Osteocyte (in vitro differentiated cells): Measurements from ENCODE around the gene SRPX2. TPM values are rescaled to one million over a fixed set of nuclear protein-coding genes. Genes with fewer than 3 reads are reported as not detected.
A peak's percentile ranks its signal among the peaks of the same experiment; 100 is the strongest.

Experiments
- DNase-seq: peaks from one replicate; pipeline ENCODE4 v3.0.0; 2021; ENCODE audit warnings: mixed read lengths; ENCODE audit not compliant: unreplicated experiment; ENCODE audit errors: extremely low spot score
- H3K27ac Mint-ChIP-seq: one replicate; pipeline ENCODE4 v1.8.0; 2021; ENCODE audit warnings: mild to moderate bottlenecking, mixed read lengths; ENCODE audit not compliant: unreplicated experiment
- H3K27me3 Mint-ChIP-seq: one replicate; pipeline ENCODE4 v1.8.0; 2021; ENCODE audit warnings: mixed read lengths; ENCODE audit not compliant: unreplicated experiment
- H3K36me3 Mint-ChIP-seq: one replicate; pipeline ENCODE4 v1.8.0; 2021; ENCODE audit warnings: mixed read lengths; ENCODE audit not compliant: unreplicated experiment
- H3K4me1 Mint-ChIP-seq: one replicate; pipeline ENCODE4 v1.8.0; 2021; ENCODE audit warnings: mixed read lengths; ENCODE audit not compliant: unreplicated experiment
- H3K4me3 Mint-ChIP-seq: one replicate; pipeline ENCODE4 v1.8.0; 2021; ENCODE audit warnings: mild to moderate bottlenecking, moderate library complexity, mixed read lengths; ENCODE audit not compliant: unreplicated experiment
- H3K9me3 Mint-ChIP-seq: one replicate; pipeline ENCODE4 v1.8.0; 2021; ENCODE audit warnings: mixed read lengths; ENCODE audit not compliant: unreplicated experiment
- CTCF ChIP-seq: fragments of 200-600 bp; sonication (generic); IDR thresholded peaks from 2 replicates; pipeline ENCODE4 v1.5.0; 2021; ENCODE audit warnings: antibody characterized with exemption, mild to moderate bottlenecking, moderate library complexity
- total RNA-seq: library from RNA; stranded (reverse); gene quantifications from 2 replicates; pipeline ENCODE4 v1.2.1, GENCODE V29; 2021

SRPX2 gene
- total RNA-seq, 1 donor from 2014 or later: 47.9 TPM

- Mint-ChIP-seq H3K27ac (peak overlapping the region; percentile 93), H3K27me3 (no peaks in the 10 kb centered on the region), H3K4me1 (peaks cover 56% of the 10 kb centered on the region), H3K9me3 (peaks cover 6% of the 10 kb centered on the region), H3K36me3 (no peaks in the 10 kb centered on the region), H3K4me3 (no peak overlapping the region)
- no peak for DNase-seq
- TF ChIP-seq CTCF: no peak
Measured at GRCh38 chrX:100643212-100643611, 787 bp upstream of the SRPX2 start.

GRCh38 chrX:100645106-100645505, 1.1 kb downstream of the SRPX2 start:
- no peak for TF ChIP-seq CTCF
- Mint-ChIP-seq H3K27me3 (no peaks in the 10 kb centered on the region), H3K27ac (peak overlapping the region; percentile 93), H3K4me1 (peaks cover 69% of the 10 kb centered on the region), H3K9me3 (peaks cover 5% of the 10 kb centered on the region), H3K36me3 (no peaks in the 10 kb centered on the region), H3K4me3 (peak overlapping the region; percentile 77)
- no peak for DNase-seq

- peaks cover 4% of the 10 kb centered on the region for H3K9me3 Mint-ChIP-seq
- peak overlapping the region; percentile 98 for H3K27ac Mint-ChIP-seq
- no peaks in the 10 kb centered on the region for H3K27me3 Mint-ChIP-seq
- peak; percentile 44 for TF ChIP-seq CTCF
- peak; percentile 85 for DNase-seq
- H3K4me1 Mint-ChIP-seq: peaks cover 73% of the 10 kb centered on the region
- no peaks in the 10 kb centered on the region for H3K36me3 Mint-ChIP-seq
- no peak overlapping the region for H3K4me3 Mint-ChIP-seq
Measured at GRCh38 chrX:100647095-100647494, 3.1 kb downstream of the SRPX2 start.

GRCh38 chrX:100647739-100648138, 3.7 kb downstream of the SRPX2 start:
- Mint-ChIP-seq H3K9me3 (peaks cover 7% of the 10 kb centered on the region), H3K27ac (peak overlapping the region; percentile 98), H3K36me3 (no peaks in the 10 kb centered on the region), H3K4me3 (no peak overlapping the region), H3K4me1 (peaks cover 69% of the 10 kb centered on the region), H3K27me3 (no peaks in the 10 kb centered on the region)
- DNase-seq: no peak
- TF ChIP-seq CTCF: no peak

- peak overlapping the region; percentile 98 for H3K27ac Mint-ChIP-seq
- no peak for TF ChIP-seq CTCF
- no peaks in the 10 kb centered on the region for H3K27me3 Mint-ChIP-seq
- peaks cover 62% of the 10 kb centered on the region for H3K4me1 Mint-ChIP-seq
- H3K9me3 Mint-ChIP-seq: peaks cover 7% of the 10 kb centered on the region
- no peak for DNase-seq
- peak overlapping the region; percentile 30 for H3K4me3 Mint-ChIP-seq
- H3K36me3 Mint-ChIP-seq: no peaks in the 10 kb centered on the region
Measured at GRCh38 chrX:100648458-100649417, 4.7 kb downstream of the SRPX2 start.
